ENCODE data around the gene IPPK. TPM values are rescaled to one million over a fixed set of nuclear protein-coding genes. Genes with fewer than 3 reads are reported as not detected.

Gene IPPK
- total RNA-seq, 1 experiment from 2014 or later = 15.4 TPM

- H3K4me1 ChIP-seq (ENCODE audit: control insufficient read depth in 1 of 2, insufficient read depth in 2 of 2, low read length in 2 of 2) = no peaks in the 10 kb centered on the region
- peak; percentile 96 for ATAC-seq
- H3K79me2 ChIP-seq (ENCODE audit: insufficient read depth, low read length) = no peaks in the 10 kb centered on the region
- POLR2A ChIA-PET = no interaction called here
- H3K9ac ChIP-seq (ENCODE audit: low read length) = no peak overlapping the region
- DNase-seq (ENCODE audit: low read depth, low spot score) = peak; percentile 41
- intact Hi-C loops (cut with micrococcal nuclease) = loop anchor here (1.0 kb wide), 3 partner anchors 133 to 495 kb away; no protein-coding TSS in a partner anchor
- TF ChIP-seq CTCF (IDR thresholded peaks at IDR 0.05 in 2 of 3, conservative IDR thresholded peaks at IDR 0.05 in 1 of 3; ENCODE audit: borderline replicate concordance in 1 of 3, insufficient read depth in 1 of 3, low read depth in 2 of 3, low read length in 2 of 3) (peak; percentile 96 to 97 (median 97)), SIN3A (IDR thresholded peaks at IDR 0.05; ENCODE audit: low read depth) (no peak), REST (IDR thresholded peaks at IDR 0.05; ENCODE audit: low read depth) (no peak), POLR2A (IDR thresholded peaks at IDR 0.05; ENCODE audit: borderline replicate concordance, extremely low read depth, insufficient read depth, insufficient read length) (no peak), RAD21 (IDR thresholded peaks at IDR 0.05; ENCODE audit: low read depth) (peak; percentile 91), YY1 (IDR thresholded peaks at IDR 0.05; ENCODE audit: extremely low read depth, insufficient replicate concordance, low read depth, low read length) (no peak)
- CTCF ChIA-PET = interaction anchor here (1.0 to 1.5 kb wide), 3 partner anchors 307 to 495 kb away, joined by 3 to 5 read pairs (median 4); no protein-coding TSS in a partner anchor
- H3K27me3 ChIP-seq (ENCODE audit: insufficient read depth, low read length) = no peaks in the 10 kb centered on the region
- H3K4me2 ChIP-seq (ENCODE audit: low read length) = no peak overlapping the region
- no peaks in the 10 kb centered on the region for H4K20me1 ChIP-seq (ENCODE audit: insufficient read depth)
- H2AFZ ChIP-seq (ENCODE audit: low read depth, low read length, poor library complexity, severe bottlenecking) = no peak overlapping the region
- no peak overlapping the region for H3K4me3 ChIP-seq (replicated peaks in 1 of 2; ENCODE audit: low read depth in 1 of 2, low read length in 2 of 2)
- no peaks in the 10 kb centered on the region for H3K9me3 ChIP-seq (ENCODE audit: control insufficient read depth in 1 of 2, insufficient read depth in 1 of 2, low read depth in 1 of 2, low read length in 2 of 2)
- no TSS peak for BruUV-seq (replicated peaks)
- H3K36me3 ChIP-seq (ENCODE audit: control insufficient read depth in 1 of 2, insufficient read depth in 2 of 2, low read length in 2 of 2) = peaks cover 23 to 38% of the 10 kb centered on the region in 2 experiments; a peak in 3 of 4 replicates
- RAD21 ChIA-PET (ENCODE audit: low non-redundant PET in 1 of 2, low total read pairs in 2 of 2, uncharacterized antibody in 2 of 2, unreplicated experiment in 2 of 2) = no interaction called here
- H3K27ac ChIP-seq (ENCODE audit: low read depth, low read length) = no peak overlapping the region
- no peaks in the 10 kb centered on the region for H3K9me2 ChIP-seq (ENCODE audit: insufficient read depth)
Measured at GRCh38 chr9:92634712-92635605, 35.0 kb downstream of the IPPK start.

Data from HCT116 (cell line).